ENCODE data around the gene HMX1.

The HMX1 gene

DNA sequence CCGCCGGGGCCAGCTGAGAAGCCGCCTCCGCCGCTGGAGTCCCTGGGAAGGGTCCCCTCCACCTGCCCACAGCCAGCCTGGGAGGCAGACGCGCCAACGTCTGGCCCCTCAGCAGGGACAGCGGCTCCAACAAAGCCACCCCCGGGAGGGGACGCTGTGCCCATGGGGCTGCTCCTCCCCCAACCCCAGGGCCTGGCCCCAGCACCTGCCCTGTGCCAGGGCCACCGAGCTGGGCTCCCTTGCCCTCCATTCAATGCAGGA, 6.1 kb upstream of the HMX1 start:
- H3K27me3 ChIP-seq (ENCODE audit: control insufficient read depth, insufficient read depth, low read length), result peaks cover 29% of the 10 kb centered on the region
- no peak overlapping the region for H3K9ac ChIP-seq (ENCODE audit: low read length)
- no peaks in the 10 kb centered on the region for H3K36me3 ChIP-seq (ENCODE audit: control insufficient read depth, insufficient read depth, low read length)
- H3K27ac ChIP-seq (ENCODE audit: low read depth, low read length), result no peak overlapping the region
- no peaks in the 10 kb centered on the region for H3K4me1 ChIP-seq (ENCODE audit: control insufficient read depth, insufficient read depth, low read length)
- no peak overlapping the region for H3K4me3 ChIP-seq (ENCODE audit: low read length)

DNA sequence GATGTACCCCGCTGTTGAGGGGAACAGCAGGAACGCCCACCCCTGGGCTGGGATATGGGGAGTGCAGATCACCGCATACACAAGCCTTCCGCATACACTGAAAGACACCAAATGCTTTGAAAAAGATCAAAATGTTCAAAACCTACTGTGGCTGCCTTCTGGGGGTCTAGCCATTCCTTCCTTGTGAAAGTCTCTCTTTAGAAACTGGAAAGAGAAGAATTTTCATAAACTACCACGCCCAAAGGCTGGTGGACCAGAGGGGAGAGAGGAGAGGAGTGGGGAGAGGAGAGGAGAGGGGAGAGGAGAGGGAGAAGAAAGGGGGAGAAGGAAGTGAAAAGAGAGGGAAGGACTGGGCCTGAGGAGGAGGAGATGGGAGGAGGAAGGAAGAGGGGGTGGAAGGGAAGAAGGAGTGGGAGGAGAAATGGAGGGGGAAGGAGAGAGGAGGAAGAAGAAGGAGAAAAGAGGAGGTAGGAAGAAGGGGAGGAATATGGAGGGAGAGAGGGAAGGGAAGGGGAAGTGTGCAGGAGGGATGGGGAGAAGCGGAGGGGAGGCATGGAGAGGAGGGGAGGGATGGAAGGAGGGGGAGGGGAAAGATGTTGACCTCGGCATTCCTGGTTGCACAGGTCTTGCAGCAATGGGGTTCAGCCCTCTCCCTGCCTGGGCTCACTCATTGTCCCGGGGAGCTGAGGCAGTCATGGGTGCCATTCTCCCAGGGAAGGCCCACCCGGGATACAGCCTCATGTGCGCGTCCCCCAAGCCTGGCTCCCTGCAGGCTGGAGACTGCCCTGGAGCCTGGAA, 5.5 kb upstream of the HMX1 start:
- Histone ChIP-seq H3K9ac (ENCODE audit: low read length) (no peak overlapping the region), H3K27ac (ENCODE audit: low read depth, low read length) (no peak overlapping the region), H3K36me3 (ENCODE audit: control insufficient read depth, insufficient read depth, low read length) (no peaks in the 10 kb centered on the region), H3K4me3 (ENCODE audit: low read length) (no peak overlapping the region), H3K4me1 (ENCODE audit: control insufficient read depth, insufficient read depth, low read length) (no peaks in the 10 kb centered on the region), H3K27me3 (ENCODE audit: control insufficient read depth, insufficient read depth, low read length) (peaks cover 33% of the 10 kb centered on the region)

DNA sequence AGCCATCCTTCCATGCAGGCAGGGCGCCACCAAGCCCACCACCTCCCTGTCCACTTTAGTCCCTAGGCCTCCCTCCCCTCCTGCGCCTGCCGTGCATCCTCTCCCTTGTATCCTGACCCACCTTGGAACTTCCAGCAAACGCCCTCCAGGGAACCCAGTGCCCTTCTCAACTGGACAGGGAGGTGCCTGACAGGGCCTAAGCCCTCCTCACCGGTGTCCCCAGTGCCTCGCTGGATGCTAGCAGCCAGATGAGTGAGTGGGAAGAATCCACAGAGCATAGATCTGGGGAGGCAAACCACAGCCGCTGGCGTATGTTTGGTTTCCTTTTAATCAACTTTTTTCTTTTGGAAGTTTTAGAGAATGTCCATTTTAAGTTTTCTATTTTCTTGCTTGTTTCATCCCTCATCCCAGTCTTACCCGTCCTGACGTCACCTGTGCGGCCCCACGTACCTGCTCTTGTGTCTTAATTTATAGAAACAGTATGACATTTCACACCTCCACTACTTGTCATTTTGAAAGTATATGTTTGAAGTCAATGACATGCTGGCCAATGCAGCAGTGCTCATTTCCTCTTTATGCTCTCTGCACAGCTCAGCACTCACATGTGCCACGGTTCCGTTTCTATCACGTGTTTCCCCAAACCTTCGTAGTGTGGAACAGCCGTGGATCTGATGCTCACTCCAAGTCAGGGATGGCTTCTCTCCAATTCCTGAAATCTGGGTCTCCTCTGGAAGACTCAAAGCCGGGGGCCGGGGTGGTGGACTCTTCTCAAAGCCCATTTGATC, 3.4 kb upstream of the HMX1 start:
- no peak overlapping the region for H3K9ac ChIP-seq (ENCODE audit: low read length)
- H3K27ac ChIP-seq (ENCODE audit: low read depth, low read length), result no peak overlapping the region
- H3K27me3 ChIP-seq (ENCODE audit: control insufficient read depth, insufficient read depth, low read length), result peaks cover 42% of the 10 kb centered on the region

DNA sequence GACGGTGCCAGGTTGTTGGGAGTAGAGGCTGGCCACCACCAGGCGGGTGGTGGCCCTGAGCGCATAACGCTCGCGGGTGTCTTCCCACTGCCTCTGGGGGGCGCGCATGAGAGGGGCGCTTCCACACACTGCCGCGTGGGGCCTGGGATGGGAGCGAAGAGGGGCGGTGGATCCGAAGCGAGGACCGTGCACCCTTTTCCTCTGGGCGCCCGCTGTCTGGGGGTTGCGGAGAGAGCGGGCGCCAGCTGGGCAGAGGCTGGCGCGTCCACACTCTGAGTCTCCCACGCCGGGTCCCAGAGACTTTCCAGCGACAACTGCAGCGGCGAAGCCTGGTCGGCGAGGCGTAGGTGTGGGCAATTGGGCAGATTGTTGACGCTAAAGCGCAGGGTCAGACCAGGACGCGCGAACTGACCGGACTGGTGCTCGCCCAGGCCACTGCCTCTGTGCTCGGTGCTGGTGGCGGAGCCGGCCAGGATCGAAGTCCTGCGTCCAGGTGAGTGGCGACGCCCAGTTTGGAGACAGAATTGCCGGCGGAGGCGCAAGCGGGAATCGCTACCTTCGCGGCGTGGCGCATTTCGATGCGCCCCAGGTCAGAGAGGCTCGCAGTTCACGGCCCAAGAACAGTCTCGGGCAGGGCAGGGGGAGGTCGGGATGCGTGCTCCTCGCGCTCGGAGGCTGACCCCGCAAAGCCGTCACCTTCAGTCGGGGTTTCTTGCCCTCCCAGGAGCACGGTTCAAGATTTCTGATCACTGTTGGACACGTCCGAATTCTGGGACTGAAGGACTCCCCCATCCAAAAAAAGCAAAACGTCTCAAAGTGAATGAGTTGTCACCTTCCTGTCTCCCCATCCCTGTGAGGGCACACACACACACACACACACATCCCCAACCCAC, 2.6 kb upstream of the HMX1 start:
- Histone ChIP-seq H3K4me1 (ENCODE audit: control insufficient read depth, insufficient read depth, low read length) (no peaks in the 10 kb centered on the region), H3K36me3 (ENCODE audit: control insufficient read depth, insufficient read depth, low read length) (no peaks in the 10 kb centered on the region), H3K27me3 (ENCODE audit: control insufficient read depth, insufficient read depth, low read length) (peaks cover 42% of the 10 kb centered on the region), H3K27ac (ENCODE audit: low read depth, low read length) (no peak overlapping the region), H3K9ac (ENCODE audit: low read length) (no peak overlapping the region), H3K4me3 (ENCODE audit: low read length) (no peak overlapping the region)

More for the DNA sequence above, 3.4 kb upstream of the HMX1 start:
- no peaks in the 10 kb centered on the region for H3K4me1 ChIP-seq (ENCODE audit: control insufficient read depth, insufficient read depth, low read length)
- H3K4me3 ChIP-seq (ENCODE audit: low read length), result no peak overlapping the region
- no peaks in the 10 kb centered on the region for H3K36me3 ChIP-seq (ENCODE audit: control insufficient read depth, insufficient read depth, low read length)

DNA sequence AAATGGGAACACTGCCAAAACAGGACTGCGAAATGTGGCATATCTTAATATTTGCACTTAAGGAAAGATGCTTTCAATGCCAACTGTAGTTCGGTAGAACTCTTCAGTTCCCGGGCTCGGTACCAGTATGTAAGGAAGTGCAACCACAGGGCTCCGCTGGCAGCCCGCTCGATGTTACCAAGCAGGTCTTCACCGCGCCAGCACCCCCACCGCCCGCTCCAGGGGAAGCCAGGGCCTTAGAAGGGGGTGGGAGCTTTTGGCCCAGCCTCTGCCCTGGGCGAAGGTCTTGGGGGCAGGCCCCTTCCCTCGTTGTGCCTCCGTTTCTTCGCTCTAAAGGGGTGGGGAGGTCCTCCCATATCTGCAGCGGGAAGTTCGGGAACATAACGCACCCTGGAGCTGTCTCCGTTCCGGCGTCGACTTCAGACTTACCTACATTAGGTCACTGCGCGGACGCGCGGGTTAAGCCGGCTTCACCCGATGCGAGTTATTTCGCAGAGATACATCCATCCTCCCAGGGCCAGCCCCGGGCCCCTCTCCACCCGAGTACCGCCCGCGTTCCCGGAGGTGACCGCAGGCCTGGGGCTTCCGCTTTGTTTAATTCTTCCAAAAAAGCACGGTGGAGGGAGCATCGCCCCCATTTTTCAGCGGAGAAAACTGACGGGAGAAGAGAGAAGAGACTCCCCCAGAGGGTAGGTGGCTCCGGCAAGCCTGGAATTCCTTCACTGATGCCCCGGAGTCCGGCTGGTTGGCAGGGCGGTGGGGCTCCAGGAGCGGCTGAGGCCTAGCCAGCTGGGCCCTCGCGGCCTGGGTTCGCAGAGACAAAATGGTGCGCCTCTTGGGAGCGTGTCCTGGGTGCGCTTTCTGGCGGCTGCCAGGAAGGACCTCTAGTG, 1.0 kb upstream of the HMX1 start:
- Histone ChIP-seq H3K4me1 (ENCODE audit: control insufficient read depth, insufficient read depth, low read length) (no peaks in the 10 kb centered on the region), H3K9ac (ENCODE audit: low read length) (no peak overlapping the region), H3K27me3 (ENCODE audit: control insufficient read depth, insufficient read depth, low read length) (peaks cover 41% of the 10 kb centered on the region), H3K36me3 (ENCODE audit: control insufficient read depth, insufficient read depth, low read length) (no peaks in the 10 kb centered on the region), H3K4me3 (ENCODE audit: low read length) (no peak overlapping the region), H3K27ac (ENCODE audit: low read depth, low read length) (no peak overlapping the region)

DNA sequence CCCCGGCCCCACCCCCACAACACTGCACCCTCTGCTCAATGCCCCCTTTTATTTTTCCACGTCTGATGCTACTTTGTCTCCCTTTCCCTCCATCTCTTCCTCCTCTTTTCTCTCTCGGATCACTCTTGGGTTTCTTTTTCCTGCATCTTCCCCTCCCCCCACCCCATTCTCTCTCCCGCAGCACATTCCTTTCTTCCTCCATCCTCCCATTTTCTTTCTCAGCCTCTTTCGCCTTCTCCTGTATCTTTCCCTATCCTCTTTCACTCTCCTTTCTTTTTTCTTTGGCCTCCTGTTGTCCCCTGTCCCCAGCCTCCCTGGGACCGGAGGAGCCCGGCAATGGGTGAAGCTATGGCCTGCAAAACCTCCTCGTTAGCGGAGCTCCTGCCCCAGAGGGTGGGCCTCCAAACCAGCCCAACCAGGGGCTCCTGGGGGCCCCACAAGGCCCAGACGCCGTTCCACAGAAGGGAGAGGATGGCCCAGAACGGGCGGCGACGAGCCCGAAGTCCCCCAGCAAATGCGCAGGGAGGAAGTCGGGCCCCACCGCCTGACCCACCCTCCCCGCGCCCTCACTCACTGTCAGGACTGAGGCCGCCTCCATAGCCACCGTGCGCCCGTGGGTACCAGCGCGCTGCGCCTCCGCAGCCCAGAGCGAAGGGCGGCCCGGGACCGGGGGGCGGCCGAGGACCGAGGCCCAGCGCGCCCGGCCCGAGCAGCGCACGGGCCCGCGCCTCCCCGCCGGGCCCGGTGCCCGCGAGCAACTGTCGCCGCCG, 807 bp downstream of the HMX1 start:
- Histone ChIP-seq H3K27me3 (ENCODE audit: control insufficient read depth, insufficient read depth, low read length) (peaks cover 36% of the 10 kb centered on the region), H3K27ac (ENCODE audit: low read depth, low read length) (no peak overlapping the region), H3K4me3 (ENCODE audit: low read length) (no peak overlapping the region), H3K4me1 (ENCODE audit: control insufficient read depth, insufficient read depth, low read length) (no peaks in the 10 kb centered on the region), H3K9ac (ENCODE audit: low read length) (no peak overlapping the region), H3K36me3 (ENCODE audit: control insufficient read depth, insufficient read depth, low read length) (no peaks in the 10 kb centered on the region)

DNA sequence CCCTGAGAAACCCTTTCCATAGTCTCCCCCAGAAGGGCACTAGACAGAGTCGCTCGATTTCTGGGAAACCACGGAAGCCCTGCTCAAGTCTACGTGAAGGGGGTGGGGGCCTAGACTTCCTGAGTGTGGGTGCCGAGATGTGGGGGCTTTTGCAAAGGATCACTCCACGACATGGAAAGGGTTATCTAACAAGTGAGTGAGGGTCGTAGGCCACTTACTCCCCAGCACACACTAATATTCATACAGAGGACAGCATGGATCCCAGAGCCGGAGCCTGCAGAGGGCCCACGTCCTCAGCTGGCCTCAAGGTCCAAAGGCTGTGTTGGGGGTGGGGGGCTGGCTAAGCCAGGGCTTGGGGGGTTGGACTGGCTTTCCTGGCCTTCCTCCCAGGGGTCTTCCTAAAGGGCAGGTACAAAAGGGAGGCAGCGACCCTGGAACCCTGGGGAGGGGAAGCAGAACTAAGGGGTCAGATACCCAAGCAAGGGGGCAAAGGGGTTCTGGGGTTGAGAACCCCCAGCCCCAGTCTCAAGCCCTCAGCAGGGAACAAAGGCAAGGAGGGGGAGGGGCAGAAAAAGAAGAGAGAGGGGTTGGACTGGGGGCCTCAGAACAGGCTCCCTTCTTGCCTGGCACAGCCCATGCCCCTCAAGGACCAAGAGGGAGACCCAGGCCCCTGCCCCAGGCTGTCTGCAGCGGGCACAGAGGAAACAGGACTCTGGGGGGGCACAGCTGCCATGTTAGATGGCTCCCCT, 1.6 kb downstream of the HMX1 start:
- Histone ChIP-seq H3K36me3 (ENCODE audit: control insufficient read depth, insufficient read depth, low read length) (no peaks in the 10 kb centered on the region), H3K27me3 (ENCODE audit: control insufficient read depth, insufficient read depth, low read length) (peaks cover 39% of the 10 kb centered on the region), H3K4me1 (ENCODE audit: control insufficient read depth, insufficient read depth, low read length) (no peaks in the 10 kb centered on the region), H3K4me3 (ENCODE audit: low read length) (no peak overlapping the region), H3K9ac (ENCODE audit: low read length) (no peak overlapping the region), H3K27ac (ENCODE audit: low read depth, low read length) (no peak overlapping the region)

DNA sequence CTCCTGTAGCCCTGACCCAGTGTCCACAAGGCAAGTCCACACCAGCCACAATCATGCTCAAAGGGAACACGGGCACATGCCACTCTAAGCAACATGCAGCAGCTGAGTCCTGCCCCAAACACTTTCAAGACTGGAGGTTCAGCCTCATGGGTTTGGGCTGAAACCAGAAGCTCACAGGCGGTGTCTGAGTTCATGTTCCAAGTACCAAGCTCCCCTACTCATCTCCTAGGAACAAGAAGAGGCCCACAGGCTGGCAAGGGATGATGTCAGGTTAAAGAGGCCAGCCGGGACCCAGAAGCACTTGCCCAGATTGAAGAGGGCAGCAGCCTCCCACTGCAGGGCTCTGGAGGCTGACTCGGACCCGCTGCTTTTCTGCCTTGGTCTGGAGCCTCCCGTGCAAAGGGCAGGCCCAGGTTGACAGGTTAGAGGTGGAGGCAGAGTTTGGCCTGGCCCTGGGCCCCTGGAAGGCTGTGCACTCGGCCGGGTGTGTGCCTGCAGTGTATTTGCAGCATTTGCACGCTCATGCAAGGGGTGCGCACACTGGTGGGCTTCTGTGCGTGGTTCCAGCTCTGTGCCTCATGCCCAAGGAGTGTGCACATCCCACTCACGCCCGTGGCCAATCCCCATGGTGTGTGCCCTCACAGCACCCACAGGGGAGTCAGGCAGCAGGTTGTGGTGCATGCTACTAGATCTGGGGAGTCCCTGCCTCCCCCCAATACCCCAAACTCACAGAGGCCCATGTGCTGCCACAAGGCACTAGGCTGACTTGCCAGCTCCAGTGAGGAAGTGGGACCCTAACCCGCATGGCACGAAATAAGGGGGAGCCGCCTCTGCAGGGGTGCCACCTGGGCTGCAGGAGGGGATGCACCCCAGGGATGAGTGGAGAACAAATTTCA, 2.4 kb downstream of the HMX1 start:
- H3K27ac ChIP-seq (ENCODE audit: low read depth, low read length), result no peak overlapping the region
- no peaks in the 10 kb centered on the region for H3K36me3 ChIP-seq (ENCODE audit: control insufficient read depth, insufficient read depth, low read length)
- no peak overlapping the region for H3K9ac ChIP-seq (ENCODE audit: low read length)
- H3K4me1 ChIP-seq (ENCODE audit: control insufficient read depth, insufficient read depth, low read length), result no peaks in the 10 kb centered on the region
- no peak overlapping the region for H3K4me3 ChIP-seq (ENCODE audit: low read length)
- peaks cover 36% of the 10 kb centered on the region for H3K27me3 ChIP-seq (ENCODE audit: control insufficient read depth, insufficient read depth, low read length)

DNA sequence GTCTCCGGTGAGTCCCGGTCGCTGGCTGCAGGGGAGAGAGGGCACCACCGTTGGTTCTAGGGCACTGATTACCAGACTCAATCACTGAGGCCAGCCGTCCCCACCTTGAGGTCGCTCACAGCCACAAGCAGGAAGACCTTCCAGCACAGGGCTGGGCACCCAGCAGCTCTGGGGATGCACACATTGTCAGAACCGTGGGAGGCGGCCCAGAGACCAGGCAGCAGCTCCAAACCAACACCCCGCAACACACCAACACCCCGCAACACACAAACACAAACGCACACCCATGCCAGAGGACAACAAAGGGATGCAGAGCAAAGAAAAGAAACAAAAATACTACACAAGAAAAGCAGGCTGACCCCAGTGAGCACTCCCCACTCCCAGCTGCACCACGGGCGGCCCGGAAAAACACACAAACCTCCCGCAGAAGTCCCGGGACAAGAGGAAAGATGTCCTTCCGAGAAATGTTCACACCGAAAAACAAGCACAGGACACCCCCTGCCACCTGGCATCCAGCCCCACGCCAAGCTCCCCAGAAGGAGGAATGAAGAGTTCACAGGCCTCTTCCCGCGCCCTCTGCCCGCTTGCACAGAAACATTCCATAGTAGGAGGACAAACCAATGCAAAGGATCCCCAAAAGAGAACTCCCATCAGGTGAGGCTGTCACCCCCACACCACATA, 3.2 kb downstream of the HMX1 start:
- H3K27me3 ChIP-seq (ENCODE audit: control insufficient read depth, insufficient read depth, low read length), result peaks cover 34% of the 10 kb centered on the region
- no peak overlapping the region for H3K27ac ChIP-seq (ENCODE audit: low read depth, low read length)
- H3K4me3 ChIP-seq (ENCODE audit: low read length), result no peak overlapping the region
- no peak overlapping the region for H3K9ac ChIP-seq (ENCODE audit: low read length)
- H3K4me1 ChIP-seq (ENCODE audit: control insufficient read depth, insufficient read depth, low read length), result no peaks in the 10 kb centered on the region
- H3K36me3 ChIP-seq (ENCODE audit: control insufficient read depth, insufficient read depth, low read length), result no peaks in the 10 kb centered on the region

Data from rectal smooth muscle tissue (tissue), 1 donor.